H1 (cell line): ENCODE measurements around the gene PPP1R27. TPM values are rescaled to one million over a fixed set of nuclear protein-coding genes. Genes with fewer than 3 reads are reported as not detected.

Experiments
- CTCF ChIA-PET: fragments of 300-600 bp; sonication (Branson Sonifier 250); formaldehyde crosslinking; loops from one replicate; lab custom pipeline; 2021; ENCODE audit not compliant: partially characterized antibody; lab: Charles Lee
- POLR2A ChIA-PET: fragments of 300-600 bp; sonication (Branson Sonifier 250); formaldehyde crosslinking; loops from one replicate; lab custom pipeline; 2021; ENCODE audit warnings: inconsistent platforms; ENCODE audit not compliant: partially characterized antibody; lab: Charles Lee
- DNase-seq, 2 experiments: peaks; one replicate each; pipeline versions ENCODE4 v3.0.0 to v3.0.0-alpha.2; 2010 to 2022; ENCODE audit warnings: low spot score in 2 of 2, low read depth in 1 of 2, mixed read lengths in 1 of 2
- FAIRE-seq: peaks from 2 replicates; lab custom pipeline; 2011; peaks lifted over from hg19 to GRCh38; lab: Jason Lieb, UNC
- H2AFZ ChIP-seq: 2 replicates; pipeline ENCODE4 v1.8.1; 2012; ENCODE audit warnings: low read length, inconsistent platforms
- H2AK5ac ChIP-seq: 2 replicates; pipeline ENCODE4 v1.6.1; 2013; ENCODE audit warnings: low read depth, low read length
- H2BK120ac ChIP-seq: replicated peaks from 2 replicates; pipeline ENCODE3; 2013; ENCODE audit warnings: low read depth, low read length, inconsistent platforms
- H2BK12ac ChIP-seq: 2 replicates; pipeline ENCODE4 v1.6.1; 2013; ENCODE audit warnings: low read depth, low read length
- H2BK15ac ChIP-seq: 2 replicates; pipeline ENCODE4 v1.6.1; 2013; ENCODE audit warnings: low read length
- H2BK20ac ChIP-seq: 2 replicates; pipeline ENCODE4 v1.6.1; 2013; ENCODE audit warnings: low read length
- H2BK5ac ChIP-seq: 2 replicates; pipeline ENCODE4 v1.6.1; 2013; ENCODE audit warnings: low read depth, low read length
- H3K14ac ChIP-seq: 2 replicates; pipeline ENCODE4 v1.6.1; 2013; ENCODE audit warnings: inconsistent platforms; ENCODE audit not compliant: insufficient read length
- H3K18ac ChIP-seq: 2 replicates; pipeline ENCODE4 v1.6.1; 2013; ENCODE audit warnings: low read length; ENCODE audit errors: extremely low read depth
- H3K23ac ChIP-seq: 2 replicates; pipeline ENCODE4 v1.6.1; 2013; ENCODE audit warnings: inconsistent platforms; ENCODE audit not compliant: insufficient read length
- H3K23me2 ChIP-seq: 2 replicates; pipeline ENCODE4 v1.6.1; 2013; ENCODE audit warnings: low read depth, low read length
- H3K27ac ChIP-seq: 2 replicates; pipeline ENCODE4 v1.6.1; 2011; ENCODE audit warnings: low read depth, low read length, inconsistent platforms
- H3K27me3 ChIP-seq, 4 experiments: replicated peaks in 1 of 4; 1 replicate in 1 of 4; 2 replicates in 3 of 4; pipeline versions ENCODE4 v1.6.1 to v1.8.1; 2011 to 2013; ENCODE audit warnings: low read length in 3 of 4, mild to moderate bottlenecking in 3 of 4, inconsistent platforms in 2 of 4, mixed read lengths in 2 of 4, moderate library complexity in 1 of 4; ENCODE audit not compliant: control insufficient read depth in 3 of 4, insufficient read depth in 3 of 4; ENCODE audit errors: extremely low read depth in 1 of 4
- H3K36me3 ChIP-seq, 4 experiments: 2 replicates each; pipeline versions ENCODE4 v1.6.1 to v1.8.1; 2011 to 2013; ENCODE audit warnings: mild to moderate bottlenecking in 4 of 4, low read length in 3 of 4, moderate library complexity in 2 of 4, control low read depth in 1 of 4, inconsistent platforms in 1 of 4; ENCODE audit not compliant: insufficient read depth in 4 of 4, control insufficient read depth in 2 of 4
- H3K4ac ChIP-seq: replicated peaks from 2 replicates; pipeline ENCODE3; 2013; ENCODE audit warnings: low read length, low read depth, mixed read lengths, inconsistent platforms; ENCODE audit not compliant: insufficient read length
- H3K4me1 ChIP-seq, 4 experiments: replicated peaks in 1 of 4; 1 replicate in 1 of 4; 2 replicates in 3 of 4; pipeline versions ENCODE4 v1.6.1 to v1.8.1; 2011 to 2013; ENCODE audit warnings: low read length in 3 of 4, inconsistent platforms in 2 of 4, mixed read lengths in 1 of 4; ENCODE audit not compliant: insufficient read depth in 4 of 4, control insufficient read depth in 3 of 4
- H3K4me2 ChIP-seq, 2 experiments: 2 replicates each; pipeline versions ENCODE4 v1.6.1 to v1.8.1; 2011 to 2013; ENCODE audit warnings: low read depth in 2 of 2, low read length in 2 of 2, control low read depth in 1 of 2, inconsistent platforms in 1 of 2, mild to moderate bottlenecking in 1 of 2; ENCODE audit not compliant: insufficient read depth in 1 of 2
- H3K4me3 ChIP-seq, 4 experiments: fragments of 200-600, 300-600 bp in 1 of 4; sonication (generic), shearing (Covaris generic), sonication (Bioruptor Twin) in 1 of 4; 2 replicates each; pipeline versions ENCODE4 v1.5.1 to v1.8.1; 2011 to 2016; ENCODE audit warnings: low read length in 4 of 4, low read depth in 3 of 4, control low read depth in 2 of 4, inconsistent platforms in 2 of 4, mild to moderate bottlenecking in 2 of 4, mixed read lengths in 1 of 4, moderate library complexity in 1 of 4; ENCODE audit not compliant: insufficient read depth in 2 of 4; ENCODE audit errors: extremely low read depth in 1 of 4
- H3K56ac ChIP-seq: replicated peaks from 2 replicates; pipeline ENCODE3; 2013; ENCODE audit warnings: low read depth, mild to moderate bottlenecking, mixed read lengths, low read length, inconsistent platforms; ENCODE audit not compliant: insufficient read length
- H3K79me1 ChIP-seq: 2 replicates; pipeline ENCODE4 v1.6.1; 2013; ENCODE audit warnings: low read depth, low read length, control low read depth
- H3K79me2 ChIP-seq, 2 experiments: 2 replicates each; pipeline versions ENCODE4 v1.6.1 to v1.8.1; 2012 to 2013; ENCODE audit warnings: low read length in 2 of 2, mild to moderate bottlenecking in 2 of 2, inconsistent platforms in 1 of 2; ENCODE audit not compliant: insufficient read depth in 2 of 2, control insufficient read depth in 1 of 2
- H3K9ac ChIP-seq, 4 experiments: replicated peaks in 1 of 4; 1 replicate in 1 of 4; 2 replicates in 3 of 4; pipeline versions ENCODE4 v1.6.1 to v1.8.1; 2011 to 2013; ENCODE audit warnings: low read depth in 3 of 4, low read length in 3 of 4, control low read depth in 2 of 4, mild to moderate bottlenecking in 2 of 4, moderate library complexity in 2 of 4, inconsistent platforms in 1 of 4; ENCODE audit errors: extremely low read depth in 1 of 4
- H3K9me3 ChIP-seq, 2 experiments: 2 replicates each; pipeline versions ENCODE4 v1.6.1 to v1.8.1; 2012 to 2013; ENCODE audit warnings: mild to moderate bottlenecking in 2 of 2, moderate library complexity in 2 of 2, control low read depth in 1 of 2, inconsistent platforms in 1 of 2, low read depth in 1 of 2, low read length in 1 of 2, mixed read lengths in 1 of 2; ENCODE audit not compliant: insufficient read depth in 2 of 2
- H4K20me1 ChIP-seq, 2 experiments: replicated peaks in 1 of 2; 2 replicates each; pipeline versions ENCODE3 to v1.8.1; 2011 to 2013; ENCODE audit warnings: inconsistent platforms in 2 of 2, low read length in 2 of 2, mild to moderate bottlenecking in 1 of 2; ENCODE audit not compliant: insufficient read depth in 2 of 2, control insufficient read depth in 1 of 2
- H4K5ac ChIP-seq: 2 replicates; pipeline ENCODE4 v1.6.1; 2013; ENCODE audit warnings: low read length, low read depth, mixed read lengths, inconsistent platforms; ENCODE audit not compliant: insufficient read length
- H4K8ac ChIP-seq: 2 replicates; pipeline ENCODE4 v1.8.0; 2013; ENCODE audit warnings: mild to moderate bottlenecking, moderate library complexity, low read length, inconsistent platforms; ENCODE audit not compliant: insufficient read depth; ENCODE audit errors: extremely low read depth
- H4K91ac ChIP-seq: replicated peaks from 2 replicates; pipeline ENCODE3; 2013; ENCODE audit warnings: low read length, mixed read lengths, inconsistent platforms; ENCODE audit not compliant: insufficient read length
- BCL11A ChIP-seq, 2 experiments: IDR thresholded peaks; one replicate each; pipeline ENCODE4 v1.6.1; 2011; ENCODE audit warnings: low read depth in 2 of 2, low read length in 2 of 2, mild to moderate bottlenecking in 2 of 2
- EGR1 ChIP-seq: IDR thresholded peaks from 2 replicates; pipeline ENCODE4 v1.6.1; 2011; ENCODE audit warnings: low read depth, low read length, borderline replicate concordance
- GABPA ChIP-seq: IDR thresholded peaks from 2 replicates; pipeline ENCODE4 v1.6.1; 2011; ENCODE audit warnings: mild to moderate bottlenecking, low read length, moderate library complexity, borderline replicate concordance; ENCODE audit not compliant: insufficient read depth
- KDM5A ChIP-seq: fragments of 200-600 bp; IDR thresholded peaks from 2 replicates; pipeline ENCODE4 v1.7.1; 2012; ENCODE audit warnings: mild to moderate bottlenecking, low read length, inconsistent platforms, mixed read lengths
- POLR2AphosphoS5 ChIP-seq: IDR thresholded peaks from 2 replicates; pipeline ENCODE4 v1.6.1; 2011; ENCODE audit warnings: low read depth, low read length
- YY1 ChIP-seq: IDR thresholded peaks from 2 replicates; pipeline ENCODE4 v1.6.1; 2011; ENCODE audit warnings: low read depth, mild to moderate bottlenecking, low read length
- WGBS, 2 experiments: shearing (Covaris generic) in 1 of 2; methylation state at CpG; one replicate each; pipeline versions ENCODE4 v1.1.6 to v1.1.7; 2013 to 2015; ENCODE audit warnings: low lambda C conversion rate in 2 of 2, mixed read lengths in 2 of 2, inconsistent platforms in 1 of 2, low coverage in 1 of 2, missing lambda C conversion rate in 1 of 2; ENCODE audit not compliant: insufficient replicate concordance in 2 of 2, insufficient coverage in 1 of 2, insufficient read length in 1 of 2; ENCODE audit errors: extremely low coverage in 1 of 2, missing lambda C conversion rate in 1 of 2; 5-methylcytosine and 5-hydroxymethylcytosine counted together
- polyA plus RNA-seq, 7 experiments: library from polyadenylated mRNA; depleted of rRNA in 3 of 7; stranded (reverse) in 5 of 7; unstranded in 2 of 7; fragments of >200 nt in 5 of 7; fragments of 200-250 nt in 2 of 7; gene quantifications; 1 replicate in 5 of 7; 2 replicates in 1 of 7; 4 replicates in 1 of 7; pipeline versions ENCODE4 v1.2.1 to v1.2.3, GENCODE V29; 2011 to 2013; ENCODE audit warnings: missing spikeins in 2 of 7, mixed read lengths in 2 of 7
- total RNA-seq: library from RNA; stranded (reverse); fragmentation: NEBNext Ultra II Directional; extraction: Animal tissue kit (Norgen Biotek cat#: 25700); gene quantifications from 2 replicates; pipeline ENCODE4 v1.2.1, GENCODE V29; 2021

Gene PPP1R27
- total and polyA plus RNA-seq, 2 of the 8 experiments (the other 6 are each of a cell fraction or from before 2014, with no cell fraction given), result 0.27 TPM; not detected in 1

DNA sequence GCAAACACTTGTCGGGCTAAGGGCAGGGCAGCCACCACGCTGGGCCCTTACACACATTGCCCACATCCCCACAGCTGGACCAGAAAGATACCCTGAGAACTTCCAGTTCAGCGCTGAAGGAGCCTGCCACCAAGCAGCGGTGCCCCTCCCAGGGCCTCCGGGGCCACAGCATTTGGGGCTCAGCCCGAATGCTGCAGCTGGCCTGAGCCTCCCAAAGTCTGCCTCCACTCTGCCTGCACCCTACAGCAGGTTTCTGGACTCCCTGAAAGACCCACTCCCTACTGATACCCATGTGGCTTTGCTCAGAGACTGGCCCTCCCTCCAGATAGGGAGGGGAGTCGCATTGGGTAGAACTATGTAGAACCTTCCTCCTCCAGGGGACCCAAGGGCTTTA is 3.3 kb downstream of the PPP1R27 start:
- 98% methylated on average over 7 of the region's 7 CpGs; no CpG with 5 or more reads in 1 of the 2 experiments for WGBS, 2 experiments
- CTCF ChIA-PET, result interaction anchor here (1.4 to 2.5 kb wide), 2 partner anchors 9 to 24 kb away, joined by 5 to 9 read pairs; no protein-coding TSS in a partner anchor
- no peak overlapping the region for H3K18ac ChIP-seq

More for the DNA sequence above, 3.3 kb downstream of the PPP1R27 start:
- Histone ChIP-seq H3K56ac (no peak overlapping the region), H2AK5ac (0 out of 2 replicates have a peak overlapping the region, but pooled peaks have one; percentile 24), H3K4me2 (peak overlapping the region in 1 of 2 experiments; percentile 95; a peak in 3 of 4 replicates), H2BK12ac (no peak overlapping the region), H2BK15ac (no peak overlapping the region), H3K9me3 (no peaks in the 10 kb centered on the region), H3K27ac (no peak overlapping the region), H2BK5ac (no peak overlapping the region), H4K8ac (peak overlapping the region; percentile 59; the same call in 1 of the 2 replicates), H3K27me3 (0 out of 7 replicates have a peak, but pooled peaks cover 0 to 2% (median 0%) of the 10 kb centered on the region in 4 experiments), H3K23ac (no peak overlapping the region), H3K79me2 (peaks cover 0 to 15% of the 10 kb centered on the region in 2 experiments; a peak in 1 of 4 replicates), H3K14ac (no peak overlapping the region), H2BK20ac (no peak overlapping the region), H4K20me1 (peaks cover 0 to 16% of the 10 kb centered on the region in 2 experiments)
- POLR2A ChIA-PET, result interaction anchor here (5.0 kb wide), 1 partner anchor 12 kb away, joined by 37 read pairs; no protein-coding TSS in a partner anchor
- no peak for FAIRE-seq
- no peak for DNase-seq
- TF ChIP-seq POLR2AphosphoS5 (no peak), EGR1 (no peak), KDM5A (no peak), GABPA (no peak), YY1 (no peak), BCL11A (IDR thresholded peaks at IDR 0.05; ENCODE audit: low read depth in 2 of 2, low read length in 2 of 2) (no peak)
- TF ChIP-seq, all 59 proteins: peak for 0
- Histone ChIP-seq H3K4me3 (0 out of 8 replicates have a peak overlapping the region, but pooled peaks of 1 of the 4 experiments have one; percentile 97), H3K4me1 (peaks cover 0 to 15% (median 8%) of the 10 kb centered on the region in 4 experiments; a peak in 4 of 7 replicates), H3K23me2 (peaks cover 8% of the 10 kb centered on the region), H3K36me3 (no peaks in the 10 kb centered on the region; a peak in 1 of 8 replicates), H2BK120ac (no peak overlapping the region), H3K9ac (no peak overlapping the region), H3K79me1 (peaks cover 13% of the 10 kb centered on the region), H2AFZ (no peak overlapping the region), H4K5ac (no peak overlapping the region), H3K4ac (no peak overlapping the region), H4K91ac (no peak overlapping the region)
